GM18502 (cell line): ENCODE results near the gene MORC2.

ENCODE experiments used
- ATAC-seq: cut with Tn5 transposase; IDR thresholded peaks from one replicate; pipeline ENCODE4 v1.9.1; 2021; ENCODE audit warnings: mild to moderate bottlenecking; ENCODE audit not compliant: unreplicated experiment, poor library complexity

Gene MORC2

GRCh38 chr22:30923168-30923900 lies 45.2 kb downstream of the MORC2 start:
- ATAC-seq = no peak

GRCh38 chr22:30922151-30922611 lies 46.4 kb downstream of the MORC2 start:
- no peak for ATAC-seq

GRCh38 chr22:30921108-30921507 lies 47.5 kb downstream of the MORC2 start:
- ATAC-seq = no peak

- ATAC-seq = no peak
These were observed 48.2 kb downstream of the MORC2 start for GRCh38 chr22:30920407-30920806.

GRCh38 chr22:30919973-30920372 lies 48.6 kb downstream of the MORC2 start:
- no peak for ATAC-seq

- ATAC-seq = no peak
These were observed 49.8 kb downstream of the MORC2 start for GRCh38 chr22:30918761-30919160.

GRCh38 chr22:30910358-30910757 lies 58.2 kb downstream of the MORC2 start:
- no peak for ATAC-seq

GRCh38 chr22:30909306-30909705 lies 59.3 kb downstream of the MORC2 start:
- no peak for ATAC-seq

GRCh38 chr22:30908051-30908461 lies 60.5 kb downstream of the MORC2 start:
- ATAC-seq = no peak

- no peak for ATAC-seq
These were observed 61.6 kb downstream of the MORC2 start for GRCh38 chr22:30906946-30907345.

- no peak for ATAC-seq
These were observed 62.2 kb downstream of the MORC2 start for GRCh38 chr22:30906411-30906810.

GRCh38 chr22:30905696-30906341 lies 62.8 kb downstream of the MORC2 start:
- ATAC-seq = no peak

GRCh38 chr22:30903876-30904460 lies 64.6 kb downstream of the MORC2 start:
- ATAC-seq = no peak

- no peak for ATAC-seq
These were observed 65.8 kb downstream of the MORC2 start for GRCh38 chr22:30902496-30903357.

GRCh38 chr22:30894371-30894740 lies 74.2 kb downstream of the MORC2 start:
- no peak for ATAC-seq

GRCh38 chr22:30893434-30894370 lies 74.9 kb downstream of the MORC2 start:
- ATAC-seq = no peak

- ATAC-seq = no peak
These were observed 75.8 kb downstream of the MORC2 start for GRCh38 chr22:30892731-30893221.

- no peak for ATAC-seq
These were observed 76.3 kb downstream of the MORC2 start for GRCh38 chr22:30892286-30892685.

GRCh38 chr22:30891781-30892180 lies 76.8 kb downstream of the MORC2 start:
- ATAC-seq = no peak

GRCh38 chr22:30891443-30891755 lies 77.2 kb downstream of the MORC2 start:
- ATAC-seq = no peak
